GM19397 (cell line): ENCODE results near the gene CLK3.

Experiments
- ATAC-seq: cut with Tn5 transposase; IDR thresholded peaks from one replicate; pipeline ENCODE4 v1.9.1; 2021; ENCODE audit warnings: mild to moderate bottlenecking, moderate library complexity; ENCODE audit not compliant: unreplicated experiment

The CLK3 gene

GRCh38 chr15:74603026-74603788 lies 12.4 kb upstream of the CLK3 start:
- no peak for ATAC-seq

GRCh38 chr15:74603789-74604705 lies 11.6 kb upstream of the CLK3 start:
- ATAC-seq, result no peak

GRCh38 chr15:74604983-74605794 lies 10.4 kb upstream of the CLK3 start:
- no peak for ATAC-seq

GRCh38 chr15:74605795-74606150 lies 9.9 kb upstream of the CLK3 start:
- no peak for ATAC-seq

GRCh38 chr15:74608786-74609185 lies 6.8 kb upstream of the CLK3 start:
- ATAC-seq, result no peak

- no peak for ATAC-seq
These were observed 5.7 kb upstream of the CLK3 start for GRCh38 chr15:74609938-74610301.

- no peak for ATAC-seq
These were observed 5.2 kb upstream of the CLK3 start for GRCh38 chr15:74610302-74610951.

- no peak for ATAC-seq
These were observed 4.3 kb upstream of the CLK3 start for GRCh38 chr15:74611341-74611740.

- ATAC-seq, result no peak
These were observed 3.8 kb upstream of the CLK3 start for GRCh38 chr15:74611834-74612233.

- ATAC-seq, result no peak
These were observed 3.0 kb upstream of the CLK3 start for GRCh38 chr15:74612677-74613076.

- no peak for ATAC-seq
These were observed 2.3 kb upstream of the CLK3 start for GRCh38 chr15:74613089-74613952.

- no peak for ATAC-seq
These were observed 1.5 kb upstream of the CLK3 start for GRCh38 chr15:74613953-74614743.

GRCh38 chr15:74614744-74615507 lies 710 bp upstream of the CLK3 start:
- ATAC-seq, result peak; percentile 38

- ATAC-seq, result no peak
These were observed 817 bp downstream of the CLK3 start for GRCh38 chr15:74616366-74616939.

GRCh38 chr15:74616996-74617395 lies 1.4 kb downstream of the CLK3 start:
- ATAC-seq, result no peak

GRCh38 chr15:74618841-74619596 lies 3.4 kb downstream of the CLK3 start:
- no peak for ATAC-seq

GRCh38 chr15:74619916-74620635 lies 4.4 kb downstream of the CLK3 start:
- ATAC-seq, result no peak
